Duodenal mucosa (tissue), 2 donors: Measurements from ENCODE around the gene SST.

Source experiments
- H3K27ac ChIP-seq: one replicate; pipeline ENCODE4 v1.7.0; 2013; ENCODE audit warnings: low read depth, low read length
- H3K27me3 ChIP-seq, 2 donors: one replicate each; pipeline ENCODE4 v1.7.0; 2013; ENCODE audit warnings: low read length in 2 of 2, control low read depth in 1 of 2; ENCODE audit not compliant: insufficient read depth in 2 of 2, control insufficient read depth in 1 of 2
- H3K36me3 ChIP-seq, 2 donors: one replicate each; pipeline ENCODE4 v1.7.0; 2013; ENCODE audit warnings: low read length in 2 of 2, control low read depth in 1 of 2; ENCODE audit not compliant: insufficient read depth in 2 of 2, control insufficient read depth in 1 of 2
- H3K4me1 ChIP-seq, 2 donors: one replicate each; pipeline ENCODE4 v1.7.0; 2013; ENCODE audit warnings: low read length in 2 of 2, control low read depth in 1 of 2; ENCODE audit not compliant: insufficient read depth in 2 of 2, control insufficient read depth in 1 of 2
- H3K4me3 ChIP-seq, 2 donors: one replicate each; pipeline ENCODE4 v1.7.0; 2013; ENCODE audit warnings: low read length in 2 of 2, low read depth in 1 of 2
- H3K9ac ChIP-seq, 2 donors: one replicate each; pipeline ENCODE4 v1.7.0; 2013; ENCODE audit warnings: low read length in 2 of 2, low read depth in 1 of 2
- H3K9me3 ChIP-seq, 2 donors: one replicate each; pipeline ENCODE4 v1.7.0; 2013; ENCODE audit warnings: low read length in 2 of 2, control low read depth in 1 of 2; ENCODE audit not compliant: control insufficient read depth in 1 of 2

SST gene

DNA sequence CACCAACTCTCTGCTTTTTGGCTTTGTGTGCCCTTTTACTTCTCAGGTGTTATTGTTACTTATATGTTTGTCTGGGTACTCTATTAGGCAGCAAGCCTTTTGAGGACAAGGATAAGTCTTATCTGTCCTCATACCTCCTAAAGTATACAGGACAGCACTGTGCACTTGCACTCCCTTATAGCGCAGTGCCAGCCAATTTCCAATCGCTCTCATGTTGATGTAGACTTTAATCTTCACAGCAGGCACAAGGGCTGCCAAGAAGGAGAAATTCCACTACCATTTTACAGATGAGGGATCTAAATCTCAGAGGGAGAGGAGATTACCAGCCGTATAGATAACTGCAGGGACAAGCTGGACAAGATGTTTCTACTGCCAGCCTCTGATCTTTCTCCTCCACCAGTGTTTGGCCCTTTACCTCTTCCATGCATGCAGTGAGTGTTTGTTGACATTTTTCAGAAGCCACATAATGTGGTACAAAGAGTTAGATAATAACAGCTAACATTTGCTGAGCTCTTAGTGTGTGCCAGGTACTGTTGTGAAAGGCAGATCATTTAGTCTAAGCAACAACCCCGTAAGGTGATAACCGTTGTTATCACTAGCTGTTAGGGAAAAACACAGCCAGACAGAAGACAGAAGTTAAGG, 30.1 kb downstream of the SST start:
- no peak overlapping the region for H3K9ac ChIP-seq
- H3K27ac ChIP-seq = no peak overlapping the region
- no peaks in the 10 kb centered on the region for H3K36me3 ChIP-seq
- no peak overlapping the region for H3K4me3 ChIP-seq
- H3K4me1 ChIP-seq = no peaks in the 10 kb centered on the region
- H3K9me3 ChIP-seq = no peaks in the 10 kb centered on the region
- peaks cover 0 to 8% of the 10 kb centered on the region in 2 donors for H3K27me3 ChIP-seq

DNA sequence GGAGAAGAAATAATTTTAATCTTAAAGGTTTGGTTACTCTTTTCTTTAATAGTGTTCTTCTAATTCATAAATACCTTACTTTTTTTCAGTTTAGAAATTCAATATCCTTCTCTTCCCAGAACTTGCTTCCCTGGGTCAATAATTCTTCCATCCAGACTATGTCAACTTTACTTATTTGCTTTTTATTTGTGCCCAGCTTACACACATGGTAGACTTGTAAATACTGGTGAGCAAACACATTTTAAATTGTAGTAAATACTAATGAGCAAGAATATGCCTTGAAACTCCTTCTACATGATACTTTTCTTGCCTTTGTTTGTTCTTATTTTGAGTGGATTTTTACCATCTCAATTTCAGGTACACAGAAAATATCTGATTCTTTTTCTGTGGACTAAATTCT, 33.7 kb downstream of the SST start:
- Histone ChIP-seq H3K9me3 (no peaks in the 10 kb centered on the region), H3K27me3 (peaks cover 0 to 8% of the 10 kb centered on the region in 2 donors), H3K4me1 (no peaks in the 10 kb centered on the region), H3K4me3 (no peak overlapping the region), H3K36me3 (no peaks in the 10 kb centered on the region), H3K27ac (no peak overlapping the region), H3K9ac (no peak overlapping the region)

DNA sequence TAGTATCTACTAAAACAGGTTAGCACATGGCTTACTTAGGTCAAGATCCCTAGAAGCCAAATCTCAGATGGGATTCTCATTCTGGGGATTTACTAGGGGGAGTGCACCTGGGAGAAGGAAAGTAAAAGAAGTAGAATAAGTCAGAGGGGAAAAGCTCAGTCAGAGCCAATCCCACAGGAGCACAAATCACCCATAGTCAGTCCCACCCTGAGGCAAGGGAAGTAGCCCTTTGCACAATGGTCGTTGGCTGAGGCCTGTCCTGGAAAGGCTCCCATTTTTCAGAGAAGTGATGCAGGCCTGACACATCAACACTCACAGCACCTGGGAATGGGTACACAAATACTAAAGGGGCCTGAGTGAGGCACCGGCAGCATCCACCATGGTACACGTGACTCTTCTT, 39.8 kb downstream of the SST start:
- H3K27ac ChIP-seq = no peak overlapping the region
- H3K4me1 ChIP-seq = no peaks in the 10 kb centered on the region
- H3K36me3 ChIP-seq = no peaks in the 10 kb centered on the region
- H3K9me3 ChIP-seq = no peaks in the 10 kb centered on the region
- no peak overlapping the region for H3K9ac ChIP-seq
- H3K27me3 ChIP-seq = no peaks in the 10 kb centered on the region
- no peak overlapping the region for H3K4me3 ChIP-seq

DNA sequence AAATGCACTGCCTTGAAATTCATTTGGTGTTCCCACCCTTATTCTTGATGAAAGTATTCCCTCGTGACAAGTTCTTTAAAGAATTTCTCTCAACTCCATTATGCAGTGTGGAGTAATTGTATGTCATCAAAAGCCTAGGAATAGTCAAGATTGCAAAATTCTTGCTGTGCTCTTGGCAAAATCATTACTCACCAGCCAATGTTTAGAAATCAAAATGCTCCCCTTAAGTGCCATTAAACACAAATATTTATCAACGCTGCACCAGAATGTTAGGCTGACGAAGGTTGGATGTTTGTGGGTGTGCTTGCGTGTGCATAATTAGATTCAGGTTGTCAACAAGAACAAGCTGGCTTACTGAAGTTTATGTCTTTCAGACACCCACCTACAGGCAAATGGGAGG, 40.5 kb downstream of the SST start:
- Histone ChIP-seq H3K27me3 (no peaks in the 10 kb centered on the region), H3K9ac (no peak overlapping the region), H3K27ac (no peak overlapping the region), H3K4me1 (no peaks in the 10 kb centered on the region), H3K36me3 (no peaks in the 10 kb centered on the region), H3K9me3 (no peaks in the 10 kb centered on the region), H3K4me3 (no peak overlapping the region)

DNA sequence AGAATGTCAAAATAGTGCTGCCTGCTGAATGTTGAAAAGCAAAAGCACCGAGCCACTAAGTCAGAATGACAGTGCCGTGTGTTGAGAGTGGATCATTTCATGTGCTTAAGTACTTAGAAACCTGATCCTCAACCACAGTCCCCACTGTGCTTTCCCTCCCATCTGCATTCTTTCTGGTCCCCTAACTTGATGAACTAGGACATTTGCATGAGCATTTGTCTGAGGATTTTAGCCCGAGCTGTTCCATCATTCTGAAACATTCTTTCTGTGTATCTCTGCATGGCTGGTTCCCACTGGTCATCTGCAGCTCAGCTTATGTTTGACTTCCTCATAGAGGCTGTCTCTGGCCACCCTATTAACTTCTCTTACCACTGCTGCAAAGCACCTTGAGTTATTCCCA, 42.0 kb downstream of the SST start:
- peaks cover 0 to 4% of the 10 kb centered on the region in 2 donors for H3K27me3 ChIP-seq
- no peak overlapping the region for H3K27ac ChIP-seq
- H3K9ac ChIP-seq = no peak overlapping the region
- no peaks in the 10 kb centered on the region for H3K9me3 ChIP-seq
- H3K4me1 ChIP-seq = no peaks in the 10 kb centered on the region
- H3K36me3 ChIP-seq = no peaks in the 10 kb centered on the region
- H3K4me3 ChIP-seq = no peak overlapping the region

DNA sequence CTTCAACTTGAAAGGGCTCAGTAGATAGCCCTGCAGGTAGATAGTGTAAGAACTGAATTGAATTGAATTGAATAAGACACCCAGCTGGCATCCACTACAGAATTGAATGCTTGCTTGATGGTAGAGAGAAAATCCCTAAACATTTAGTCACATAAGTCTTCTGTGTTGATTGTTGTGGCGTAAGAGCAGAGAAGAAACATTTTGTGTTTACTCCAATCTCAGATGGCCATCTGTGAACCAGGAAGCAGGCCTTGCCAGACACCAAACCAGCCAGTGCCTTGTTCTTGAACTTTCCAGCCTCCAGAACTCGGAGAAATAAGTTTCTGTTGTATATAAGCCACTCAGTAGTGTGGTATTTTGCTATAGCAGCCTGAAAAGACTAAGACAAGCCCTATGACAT, 43.6 kb downstream of the SST start:
- no peak overlapping the region for H3K4me3 ChIP-seq
- H3K27me3 ChIP-seq = peaks cover 0 to 4% of the 10 kb centered on the region in 2 donors
- H3K4me1 ChIP-seq = no peaks in the 10 kb centered on the region
- H3K27ac ChIP-seq = no peak overlapping the region
- H3K36me3 ChIP-seq = no peaks in the 10 kb centered on the region
- H3K9me3 ChIP-seq = no peaks in the 10 kb centered on the region
- H3K9ac ChIP-seq = no peak overlapping the region

DNA sequence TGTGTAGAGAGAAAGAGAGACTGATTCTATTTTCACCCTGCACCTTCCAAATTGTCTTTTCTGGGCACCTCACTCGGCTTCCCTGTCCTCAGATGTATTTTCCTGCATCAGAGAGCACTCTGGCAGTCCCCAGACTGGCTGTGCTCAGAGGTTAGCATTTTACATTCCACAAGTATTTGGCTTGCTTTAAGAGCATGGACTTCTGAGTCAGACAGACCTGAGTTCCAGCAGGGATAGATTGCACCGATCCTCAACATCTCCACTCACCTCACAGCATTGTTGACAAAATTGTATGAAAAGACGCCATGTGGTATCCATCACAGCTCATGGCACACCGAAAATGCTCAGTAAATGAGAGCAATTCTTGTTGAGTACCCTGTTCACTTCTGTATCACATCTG, 45.6 kb downstream of the SST start:
- H3K9me3 ChIP-seq = no peaks in the 10 kb centered on the region
- no peaks in the 10 kb centered on the region for H3K4me1 ChIP-seq
- H3K4me3 ChIP-seq = no peak overlapping the region
- peaks cover 0 to 4% of the 10 kb centered on the region in 2 donors for H3K27me3 ChIP-seq
- no peak overlapping the region for H3K9ac ChIP-seq
- no peak overlapping the region for H3K27ac ChIP-seq
- no peaks in the 10 kb centered on the region for H3K36me3 ChIP-seq

DNA sequence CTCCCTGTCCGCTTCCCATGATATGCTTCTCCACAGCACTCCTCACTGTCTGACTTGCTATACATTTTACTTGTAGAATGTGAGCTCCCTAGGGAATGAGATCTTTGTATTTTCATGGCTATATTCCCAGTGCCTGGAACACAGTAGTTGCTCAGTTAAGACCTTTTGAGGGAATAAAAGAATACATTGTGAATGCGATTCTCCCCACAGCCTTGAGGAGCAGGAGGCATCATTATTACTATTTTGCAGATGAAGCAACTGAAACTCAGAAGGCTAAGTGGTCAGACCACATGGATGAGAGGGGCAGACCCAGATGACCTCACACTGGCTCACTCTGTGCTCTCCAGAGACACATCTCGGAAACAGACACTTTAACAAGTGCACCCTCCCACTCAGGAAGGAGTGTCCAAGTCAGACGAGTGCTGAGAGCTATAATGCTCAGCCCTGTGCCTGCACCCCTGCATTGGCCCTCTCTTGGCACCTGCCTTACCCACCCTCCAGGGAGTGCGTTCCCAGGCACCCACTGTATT, 46.8 kb downstream of the SST start:
- H3K9me3 ChIP-seq = no peaks in the 10 kb centered on the region
- H3K4me1 ChIP-seq = no peaks in the 10 kb centered on the region
- H3K27ac ChIP-seq = no peak overlapping the region
- H3K27me3 ChIP-seq = peaks cover 0 to 4% of the 10 kb centered on the region in 2 donors
- no peaks in the 10 kb centered on the region for H3K36me3 ChIP-seq
- no peak overlapping the region for H3K4me3 ChIP-seq
- no peak overlapping the region for H3K9ac ChIP-seq

DNA sequence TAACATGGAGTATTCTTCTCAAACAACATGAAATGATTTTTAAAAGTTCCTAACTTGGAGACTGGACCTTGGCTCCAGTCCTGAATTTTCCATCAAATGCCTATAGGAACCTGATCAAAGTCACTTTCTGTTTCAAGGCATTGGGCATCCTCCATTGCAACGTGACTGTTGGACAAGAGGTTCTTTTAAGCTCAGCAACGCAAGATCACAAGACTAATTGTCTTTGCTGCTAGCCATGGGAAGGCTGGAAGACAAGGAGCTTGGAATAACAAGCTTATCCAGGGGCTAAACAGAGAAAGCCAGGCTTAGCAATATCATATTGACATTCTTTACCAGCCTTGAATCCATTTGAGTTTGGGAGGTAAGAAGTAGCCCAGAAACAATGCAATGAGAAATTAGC, 48.3 kb downstream of the SST start:
- no peak overlapping the region for H3K27ac ChIP-seq
- peaks cover 0 to 4% of the 10 kb centered on the region in 2 donors for H3K27me3 ChIP-seq
- H3K9me3 ChIP-seq = no peaks in the 10 kb centered on the region
- no peak overlapping the region for H3K4me3 ChIP-seq
- H3K9ac ChIP-seq = no peak overlapping the region
- no peaks in the 10 kb centered on the region for H3K36me3 ChIP-seq
- H3K4me1 ChIP-seq = no peaks in the 10 kb centered on the region

DNA sequence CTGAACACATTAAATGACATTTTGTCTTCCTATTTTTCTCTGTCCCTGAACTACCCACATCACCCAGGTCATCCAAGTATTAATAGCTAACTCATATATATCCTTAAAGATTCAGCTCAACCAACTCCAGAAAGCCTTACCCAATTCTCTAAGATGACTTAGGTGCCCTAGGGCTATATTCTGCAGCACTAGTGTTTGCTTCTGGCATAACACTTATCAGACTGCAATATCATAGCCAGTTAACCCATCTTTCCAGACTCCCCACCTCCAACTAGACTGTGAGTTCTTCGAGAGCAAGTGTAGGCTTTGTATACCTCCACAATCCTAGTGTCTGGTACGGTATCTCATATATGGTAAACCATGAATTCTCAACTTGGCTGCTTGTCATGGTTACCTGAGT, 50.7 kb downstream of the SST start:
- no peak overlapping the region for H3K9ac ChIP-seq
- H3K27me3 ChIP-seq = peaks cover 2 to 4% of the 10 kb centered on the region in 2 donors
- H3K4me1 ChIP-seq = no peaks in the 10 kb centered on the region
- no peak overlapping the region for H3K27ac ChIP-seq
- no peaks in the 10 kb centered on the region for H3K9me3 ChIP-seq
- no peak overlapping the region for H3K4me3 ChIP-seq
- H3K36me3 ChIP-seq = no peaks in the 10 kb centered on the region
